Heart right ventricle (tissue), 16 donors: ENCODE data around the gene ZFHX2. TPM values are rescaled to one million over a fixed set of nuclear protein-coding genes. Genes with fewer than 3 reads are reported as not detected.

ENCODE experiments used
- ATAC-seq, 8 donors: fragments of 200-7000 bp; cut with Tn5 transposase; one replicate each; pipeline ENCODE4 v1.9.1; 2020; ENCODE audit warnings: mild to moderate bottlenecking in 8 of 8, moderate library complexity in 8 of 8, moderate number of reproducible peaks in 1 of 8
- DNase-seq, 2 donors: peaks; one replicate each; pipeline ENCODE4 v3.0.0-alpha.2; 2020
- H3K27ac ChIP-seq, 10 donors: fragments of 200-600 bp; sonication (generic) in 2 of 10; one replicate each; pipeline versions ENCODE4 v1.5.0 to v1.8.0; 2020 to 2022; ENCODE audit warnings: mild to moderate bottlenecking in 3 of 10
- H3K27me3 ChIP-seq, 7 donors: fragments of 200-600 bp; one replicate each; pipeline ENCODE4 v1.8.0; 2021 to 2022; ENCODE audit warnings: mild to moderate bottlenecking in 2 of 7
- H3K36me3 ChIP-seq, 9 donors: fragments of 200-600 bp; sonication (generic) in 1 of 9; one replicate each; pipeline versions ENCODE4 v1.5.0 to v1.8.0; 2020 to 2022; ENCODE audit warnings: mild to moderate bottlenecking in 2 of 9
- H3K4me1 ChIP-seq, 9 donors: fragments of 200-600 bp; sonication (generic) in 1 of 9; one replicate each; pipeline versions ENCODE4 v1.5.0 to v1.8.0; 2020 to 2022; ENCODE audit warnings: mild to moderate bottlenecking in 4 of 9
- H3K4me3 ChIP-seq, 10 donors: fragments of 200-600 bp; sonication (generic) in 2 of 10; one replicate each; pipeline versions ENCODE4 v1.5.0 to v1.8.0; 2020 to 2022; ENCODE audit warnings: mild to moderate bottlenecking in 7 of 10, moderate library complexity in 2 of 10
- H3K9me3 ChIP-seq, 11 donors: fragments of 200-600 bp in 10 of 11; sonication (generic) in 2 of 11; one replicate each; pipeline versions ENCODE4 v1.5.0 to v1.8.0; 2013 to 2022; ENCODE audit warnings: mild to moderate bottlenecking in 2 of 11, control low read depth in 1 of 11, moderate library complexity in 1 of 11
- WGBS, 2 donors: extraction: QIAGEN DNeasy Blood & Tissue Kit; methylation state at CpG; one replicate each; pipeline ENCODE4 v1.1.7; 2013; ENCODE audit warnings: inconsistent platforms in 1 of 2; 5-methylcytosine and 5-hydroxymethylcytosine counted together
- intact Hi-C, 10 donors: fragments of 100-400 bp; cut with DNase I; formaldehyde crosslinking; loops; one replicate each; pipeline versions ENCODE4 v1.11.1 to v1.14.2; 2022
- polyA plus RNA-seq, 2 donors: library from polyadenylated mRNA; stranded (reverse); fragments of 200-250 nt; gene quantifications; one replicate each; pipeline ENCODE4 v1.2.3, GENCODE V29; 2013
- total RNA-seq, 10 donors: library from RNA; stranded (reverse); fragmentation: NEBNext Ultra II Directional in 3 of 10; extraction: Animal tissue kit (Norgen Biotek cat#: 25700) in 3 of 10; gene quantifications; one replicate each; pipeline versions ENCODE4 v1.2.1 to v1.2.4, GENCODE V29; 2021 to 2023
- TF ChIP-seq, protein P1 (sequence below), 9 donors: fragments of 200-600 bp; sonication (generic) in 2 of 9; IDR thresholded peaks; one replicate each; pipeline versions ENCODE4 v1.5.0 to v1.8.0; 2021 to 2022; ENCODE audit warnings: antibody characterized with exemption in 9 of 9, mild to moderate bottlenecking in 5 of 9, moderate library complexity in 1 of 9
- donor health status: Arrhythmogenic right ventricular cardiomyopathy.
- donor health status: ischemic (EF 13 %, LVEDD 7.1; RV severe dilation, severe dysfunction).
- donor health status: healthy with polysubstance abuse.
- donor health status: DM: no; HTN: yes; CAD: no.
- donor health status: DM: no; HTN: no; CAD: no.
- donor health status: ischemic (EF 25% LVEDD 6.9; RV normal size, moderate dysfunction).
- donor health status: ischemic (EF 25% LVEDD 5.7; RV mildly dilated, moderate dysfunction).
- donor health status: healthy.
- donor health status: DM: yes; HTN: yes; CAD: no.
- donor health status: Ischemic cardiomyopathy.
- donor health status: ischemic (EF 35%, LVEDD 5.7; RV mildly dilated, moderate dysfunction).
- donor health status: nonischemic (EF 11% LVEDD 7.7; RV severe dilation, severe dysfunction).
- donor health status: DM: yes; HTN: yes; CAD: no.
- donor health status: PGD.
- donor health status: ischemic (EF 29% LVEDD 5.4; RV normal size, mild dysfunction).
- donor health status: nonischemic (EF 23%, LVEDD 6.1; RV moderate dilation, normal function).

Gene ZFHX2
- total and polyA plus RNA-seq, 12 donors = 0.25 to 1.9 (median 0.97) TPM

DNA sequence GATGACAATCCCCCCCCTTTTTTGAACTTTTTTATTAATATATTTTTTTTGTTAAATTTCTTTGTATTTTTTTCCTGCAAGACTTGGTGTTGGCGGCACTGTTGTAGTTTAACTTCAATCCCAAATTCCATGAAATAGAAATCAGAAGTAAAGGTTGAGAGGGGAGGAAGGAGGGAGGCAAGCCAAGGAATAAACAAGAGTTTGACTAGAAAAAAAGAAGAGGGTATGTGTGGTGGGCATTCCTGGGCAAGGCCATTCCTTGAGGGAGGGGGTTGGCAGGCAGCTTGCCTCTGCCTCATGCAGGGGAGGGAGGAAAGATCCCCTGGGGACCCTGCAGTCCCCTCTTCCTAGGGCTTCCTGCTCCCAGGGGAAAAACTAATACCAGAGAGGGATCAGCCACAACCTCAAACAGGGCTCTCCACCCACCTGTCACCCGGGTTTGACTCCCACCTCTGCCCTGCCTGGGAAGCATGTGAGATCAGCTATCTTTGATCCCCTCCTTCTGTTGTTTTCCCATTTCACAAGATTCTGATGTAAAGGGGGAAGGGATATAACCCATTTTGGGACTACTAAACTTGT lies 16.5 kb upstream of the ZFHX2 start:
- peak overlapping the region in 9 of 10 donors; percentile 59 to 78 (median 61) for H3K4me3 ChIP-seq
- peaks cover 0 to 16% (median 2%) of the 10 kb centered on the region in 7 donors for H3K27me3 ChIP-seq
- peaks cover 2 to 38% (median 17%) of the 10 kb centered on the region in 9 donors for H3K4me1 ChIP-seq
- TF ChIP-seq, protein P1, sequence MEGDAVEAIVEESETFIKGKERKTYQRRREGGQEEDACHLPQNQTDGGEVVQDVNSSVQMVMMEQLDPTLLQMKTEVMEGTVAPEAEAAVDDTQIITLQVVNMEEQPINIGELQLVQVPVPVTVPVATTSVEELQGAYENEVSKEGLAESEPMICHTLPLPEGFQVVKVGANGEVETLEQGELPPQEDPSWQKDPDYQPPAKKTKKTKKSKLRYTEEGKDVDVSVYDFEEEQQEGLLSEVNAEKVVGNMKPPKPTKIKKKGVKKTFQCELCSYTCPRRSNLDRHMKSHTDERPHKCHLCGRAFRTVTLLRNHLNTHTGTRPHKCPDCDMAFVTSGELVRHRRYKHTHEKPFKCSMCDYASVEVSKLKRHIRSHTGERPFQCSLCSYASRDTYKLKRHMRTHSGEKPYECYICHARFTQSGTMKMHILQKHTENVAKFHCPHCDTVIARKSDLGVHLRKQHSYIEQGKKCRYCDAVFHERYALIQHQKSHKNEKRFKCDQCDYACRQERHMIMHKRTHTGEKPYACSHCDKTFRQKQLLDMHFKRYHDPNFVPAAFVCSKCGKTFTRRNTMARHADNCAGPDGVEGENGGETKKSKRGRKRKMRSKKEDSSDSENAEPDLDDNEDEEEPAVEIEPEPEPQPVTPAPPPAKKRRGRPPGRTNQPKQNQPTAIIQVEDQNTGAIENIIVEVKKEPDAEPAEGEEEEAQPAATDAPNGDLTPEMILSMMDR (IDR thresholded peaks at IDR 0.05) = no peak
- H3K27ac ChIP-seq = peak overlapping the region in 8 of 10 donors; percentile 61 to 90 (median 71)
- no peaks in the 10 kb centered on the region for H3K9me3 ChIP-seq
- ATAC-seq (no peak), DNase-seq (no peak)
- WGBS, 2 donors = 74 to 79% methylated on average over 2 of the region's 2 CpGs
- peaks cover 0 to 30% (median 0%) of the 10 kb centered on the region in 9 donors for H3K36me3 ChIP-seq
- intact Hi-C loops = loop anchor here in 3 of 10 donors (10.0 kb wide), 2 partner anchors 243 to 303 kb away; partner anchors contain the start of gene PABPN1 (in 2 of the 3)

DNA sequence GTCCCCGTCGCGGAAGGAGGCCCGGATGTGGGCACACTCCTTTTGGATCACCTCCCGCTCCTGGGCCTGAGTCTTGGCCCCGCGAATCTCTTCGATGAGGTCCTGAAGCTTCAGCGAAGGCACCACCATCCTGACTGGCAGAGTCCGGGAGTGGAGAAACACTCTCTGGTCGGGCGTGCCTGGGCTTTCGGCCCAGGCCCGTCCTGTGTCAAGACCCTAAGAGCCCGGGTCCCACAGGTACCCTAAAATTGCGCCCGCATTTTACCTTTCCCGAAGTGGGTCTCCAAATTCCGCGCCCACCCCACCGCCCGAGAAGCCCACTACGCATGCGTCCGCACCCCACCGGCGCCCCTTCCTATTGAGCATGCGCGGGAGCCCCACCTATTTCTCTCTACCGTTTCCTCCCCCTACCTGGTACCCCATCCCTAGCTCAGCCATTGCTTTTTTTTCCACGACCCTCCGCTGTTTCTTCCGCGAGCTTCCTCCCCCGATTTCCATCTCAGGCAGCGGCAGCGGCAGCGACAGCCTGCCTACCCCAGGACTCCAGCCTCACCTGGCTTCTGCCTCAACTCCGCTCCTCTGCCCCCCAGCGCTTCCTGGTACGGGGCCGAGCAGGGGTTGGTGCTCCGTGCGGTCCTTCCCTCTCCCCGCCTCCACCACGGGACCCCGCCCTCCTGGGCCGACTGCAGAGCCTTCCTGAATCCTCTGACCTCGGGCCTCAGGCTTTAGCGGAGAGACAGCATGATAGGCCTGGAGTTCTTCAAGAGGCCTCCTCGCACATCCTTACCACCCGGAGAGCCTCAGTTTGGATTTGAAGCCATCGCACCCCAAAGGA lies 15.8 kb upstream of the ZFHX2 start, which contains the start of gene AP1G2:
AP1G2 (minus strand) TSS at position 606 of the 835 bp plus-strand sequence; CDS start at position 129, 477 bp downstream.
- DNase-seq (peak; percentile 84 to 85), ATAC-seq (peak; percentile 59 to 89 (median 82))
- TF ChIP-seq, protein P1 (IDR thresholded peaks at IDR 0.05) = no peak
- WGBS, 2 donors = 2% methylated on average over 52 to 53 of the region's 53 CpGs
- Histone ChIP-seq H3K4me3 (peak within 1 kb of the TSS; percentile 59 to 78 (median 64)), H3K27ac (peak within 1 kb of the TSS in 8 of 10 donors; percentile 61 to 90 (median 71)), H3K9me3 (no peaks in the 10 kb centered on the region), H3K27me3 (peaks cover 0 to 12% (median 0%) of the 10 kb centered on the region in 7 donors), H3K36me3 (peaks cover 0 to 35% (median 0%) of the 10 kb centered on the region in 9 donors), H3K4me1 (peaks cover 2 to 34% (median 16%) of the 10 kb centered on the region in 9 donors)
- intact Hi-C loops = loop anchor here in 3 of 10 donors (10.0 kb wide), 2 partner anchors 243 to 303 kb away; partner anchors contain the start of gene PABPN1 (in 2 of the 3)

DNA sequence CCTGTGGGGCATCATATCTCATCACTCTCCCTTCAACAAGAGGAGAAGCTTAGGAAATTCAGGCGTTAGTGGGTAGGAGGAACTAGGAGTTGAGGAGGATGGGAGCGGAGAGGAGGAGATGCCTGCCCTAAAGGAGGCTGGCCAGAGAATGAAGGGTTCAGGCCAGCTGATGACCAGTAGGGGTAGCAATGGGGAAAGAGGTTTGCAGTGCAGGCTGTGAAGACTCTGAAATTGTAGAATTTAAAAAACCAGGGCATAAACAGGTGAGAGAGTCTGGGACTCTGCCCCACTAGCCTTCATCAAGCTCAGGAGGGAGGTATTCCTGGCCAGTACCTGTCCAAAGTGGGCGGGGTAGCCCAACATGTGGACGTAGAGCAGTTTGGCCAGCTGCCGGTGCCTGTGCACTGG lies 15.2 kb upstream of the ZFHX2 start:
- DNase-seq (no peak), ATAC-seq (peak in 5 of 8 donors; percentile 1 to 22 (median 18))
- Histone ChIP-seq H3K27ac (peak overlapping the region in 8 of 10 donors; percentile 61 to 90 (median 71)), H3K9me3 (no peaks in the 10 kb centered on the region), H3K36me3 (peaks cover 0 to 41% (median 0%) of the 10 kb centered on the region in 9 donors), H3K4me3 (peak overlapping the region; percentile 59 to 78 (median 64)), H3K4me1 (peaks cover 2 to 28% (median 12%) of the 10 kb centered on the region in 9 donors), H3K27me3 (peaks cover 0 to 9% (median 0%) of the 10 kb centered on the region in 7 donors)
- 9 to 20% methylated on average over 5 of the region's 5 CpGs for WGBS, 2 donors
- TF ChIP-seq, protein P1 (IDR thresholded peaks at IDR 0.05) = peak in 4 of 9 donors; percentile 4 to 26 (median 20)
- intact Hi-C loops = loop anchor here in 3 of 10 donors (10.0 kb wide), 2 partner anchors 242 to 302 kb away; partner anchors contain the start of gene PABPN1 (in 2 of the 3)
